Fibroblast of lung (primary cell): Measurements from ENCODE around the gene NAT8L. TPM values are rescaled to one million over a fixed set of nuclear protein-coding genes. Genes with fewer than 3 reads are reported as not detected.

Experiments
- DNase-seq, 2 donors: peaks; one replicate each; pipeline versions ENCODE4 v3.0.0 to v3.0.0-alpha.2; 2010; ENCODE audit warnings: low read depth in 2 of 2
- H2AFZ ChIP-seq: 2 replicates; pipeline ENCODE4 v1.5.1; 2012; ENCODE audit warnings: low read length, control low read depth, inconsistent platforms
- H3K27ac ChIP-seq: 2 replicates; pipeline ENCODE4 v1.5.1; 2011; ENCODE audit warnings: low read length, control low read depth; ENCODE audit not compliant: insufficient read depth
- H3K27me3 ChIP-seq: 2 replicates; pipeline ENCODE4 v1.5.1; 2011; ENCODE audit warnings: mild to moderate bottlenecking, low read length; ENCODE audit not compliant: control insufficient read depth, insufficient read depth
- H3K36me3 ChIP-seq: 2 replicates; pipeline ENCODE4 v1.5.1; 2011; ENCODE audit warnings: low read length; ENCODE audit not compliant: control insufficient read depth, insufficient read depth
- H3K4me1 ChIP-seq: 2 replicates; pipeline ENCODE4 v1.5.1; 2011; ENCODE audit warnings: low read length; ENCODE audit not compliant: control insufficient read depth, insufficient read depth; ENCODE audit errors: extremely low read depth
- H3K4me2 ChIP-seq: 2 replicates; pipeline ENCODE4 v1.5.1; 2011; ENCODE audit warnings: low read length, control low read depth; ENCODE audit not compliant: insufficient read depth; ENCODE audit errors: extremely low read depth
- H3K4me3 ChIP-seq, 4 experiments: fragments of 200-600 bp in 1 of 4; sonication (generic) in 1 of 4; replicated peaks in 1 of 4; 2 replicates each; pipeline ENCODE4 v1.5.1; 2011 to 2016; ENCODE audit warnings: low read length in 4 of 4, low read depth in 3 of 4, mild to moderate bottlenecking in 3 of 4, control low read depth in 2 of 4, inconsistent platforms in 1 of 4, mixed read lengths in 1 of 4; ENCODE audit not compliant: insufficient read depth in 1 of 4; ENCODE audit errors: control extremely low read depth in 1 of 4
- H3K79me2 ChIP-seq: 2 replicates; pipeline ENCODE4 v1.5.1; 2012; ENCODE audit warnings: mild to moderate bottlenecking, low read length, inconsistent platforms; ENCODE audit not compliant: control insufficient read depth, insufficient read depth
- H3K9ac ChIP-seq: 2 replicates; pipeline ENCODE4 v1.5.1; 2011; ENCODE audit warnings: mild to moderate bottlenecking, low read length, control low read depth; ENCODE audit not compliant: insufficient read depth
- H3K9me3 ChIP-seq: 2 replicates; pipeline ENCODE4 v1.5.1; 2012; ENCODE audit warnings: low read depth, low read length; ENCODE audit not compliant: control insufficient read depth, insufficient read depth
- H4K20me1 ChIP-seq: 2 replicates; pipeline ENCODE4 v1.5.1; 2011; ENCODE audit warnings: low read length; ENCODE audit not compliant: control insufficient read depth, insufficient read depth; ENCODE audit errors: extremely low read depth
- EZH2 ChIP-seq: IDR thresholded peaks from 2 replicates; pipeline ENCODE4 v1.5.1; 2012; ENCODE audit warnings: low read length, control low read depth, mild to moderate bottlenecking; ENCODE audit errors: missing control alignments
- polyA plus RNA-seq, 2 donors: library from polyadenylated mRNA; depleted of rRNA in 1 of 2; stranded (reverse) in 1 of 2; unstranded in 1 of 2; fragments of >200 nt; gene quantifications; 2 replicates each; pipeline ENCODE4 v1.2.1, GENCODE V29; 2011 to 2012; ENCODE audit warnings: missing spikeins in 1 of 2
- total RNA-seq: library from RNA; depleted of rRNA; stranded (reverse); fragments of >200 nt; gene quantifications from 2 replicates; pipeline ENCODE4 v1.2.1, GENCODE V29; 2014
- TF ChIP-seq, protein P1 (sequence below), 2 donors: IDR thresholded peaks in 1 of 2; conservative IDR thresholded peaks in 1 of 2; 1 replicate in 1 of 2; 2 replicates in 1 of 2; pipeline ENCODE4 v1.5.1; 2011 to 2012; ENCODE audit warnings: low read length in 2 of 2, control low read depth in 1 of 2, inconsistent platforms in 1 of 2, low read depth in 1 of 2, mild to moderate bottlenecking in 1 of 2

The NAT8L gene
- total and polyA plus RNA-seq, 2 donors (not counting 1 experiment from before 2014, with no cell fraction given): 0.01 to 0.17 TPM

DNA sequence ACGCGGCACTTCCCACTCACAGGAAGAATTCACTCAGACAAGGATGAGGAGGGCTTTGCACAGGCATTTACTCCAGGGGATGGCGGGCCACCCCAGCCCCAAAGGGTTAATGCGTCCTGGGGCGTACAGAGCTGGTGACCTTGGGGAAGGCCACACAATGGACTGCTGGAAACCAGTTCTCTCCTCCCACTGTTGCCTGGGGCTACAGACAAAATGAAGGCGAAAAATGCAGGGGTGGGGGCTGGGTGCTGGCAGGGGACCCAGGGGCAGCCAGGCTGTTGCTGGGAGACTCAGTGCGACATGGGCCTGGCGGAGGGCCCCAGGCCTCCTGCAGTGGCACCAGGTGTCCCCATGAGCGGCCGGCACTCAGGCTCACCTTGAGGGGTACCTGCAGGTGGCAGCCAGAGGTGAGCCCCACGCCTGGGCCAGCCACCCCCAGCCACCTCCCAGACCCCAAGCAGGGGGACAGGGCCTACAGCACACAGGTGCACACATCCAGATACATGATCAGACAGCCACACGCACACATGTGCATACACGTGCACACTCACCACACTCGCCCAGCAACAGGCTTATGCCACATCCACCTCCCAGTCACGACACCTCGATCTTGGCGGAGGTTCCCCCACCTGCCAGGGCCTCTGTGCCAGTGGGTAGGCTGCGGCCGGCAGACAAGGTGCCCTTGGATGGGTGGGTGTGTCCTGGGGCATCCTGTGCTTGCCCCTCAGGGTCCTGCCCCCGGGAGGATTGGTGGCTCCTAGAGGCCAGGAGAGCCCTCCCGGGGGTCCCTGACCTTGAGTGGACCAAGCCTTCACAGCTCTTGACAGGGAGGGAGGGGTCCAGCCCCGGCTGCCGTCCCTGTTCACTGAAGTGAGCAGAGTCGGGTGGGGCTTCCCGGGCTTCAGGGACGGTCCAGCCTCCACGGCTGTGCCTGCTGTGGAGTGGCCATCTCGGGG, 13.1 kb downstream of the NAT8L start:
- Histone ChIP-seq H2AFZ (no peak overlapping the region), H3K9ac (no peak overlapping the region), H4K20me1 (no peaks in the 10 kb centered on the region), H3K9me3 (no peaks in the 10 kb centered on the region), H3K4me3 (no peak overlapping the region), H3K36me3 (no peaks in the 10 kb centered on the region), H3K4me2 (no peak overlapping the region), H3K27me3 (no peaks in the 10 kb centered on the region), H3K4me1 (no peaks in the 10 kb centered on the region), H3K27ac (no peak overlapping the region), H3K79me2 (no peaks in the 10 kb centered on the region)
- DNase-seq: no peak
- no peak for TF ChIP-seq EZH2
- TF ChIP-seq, protein P1, sequence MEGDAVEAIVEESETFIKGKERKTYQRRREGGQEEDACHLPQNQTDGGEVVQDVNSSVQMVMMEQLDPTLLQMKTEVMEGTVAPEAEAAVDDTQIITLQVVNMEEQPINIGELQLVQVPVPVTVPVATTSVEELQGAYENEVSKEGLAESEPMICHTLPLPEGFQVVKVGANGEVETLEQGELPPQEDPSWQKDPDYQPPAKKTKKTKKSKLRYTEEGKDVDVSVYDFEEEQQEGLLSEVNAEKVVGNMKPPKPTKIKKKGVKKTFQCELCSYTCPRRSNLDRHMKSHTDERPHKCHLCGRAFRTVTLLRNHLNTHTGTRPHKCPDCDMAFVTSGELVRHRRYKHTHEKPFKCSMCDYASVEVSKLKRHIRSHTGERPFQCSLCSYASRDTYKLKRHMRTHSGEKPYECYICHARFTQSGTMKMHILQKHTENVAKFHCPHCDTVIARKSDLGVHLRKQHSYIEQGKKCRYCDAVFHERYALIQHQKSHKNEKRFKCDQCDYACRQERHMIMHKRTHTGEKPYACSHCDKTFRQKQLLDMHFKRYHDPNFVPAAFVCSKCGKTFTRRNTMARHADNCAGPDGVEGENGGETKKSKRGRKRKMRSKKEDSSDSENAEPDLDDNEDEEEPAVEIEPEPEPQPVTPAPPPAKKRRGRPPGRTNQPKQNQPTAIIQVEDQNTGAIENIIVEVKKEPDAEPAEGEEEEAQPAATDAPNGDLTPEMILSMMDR (conservative IDR thresholded peaks at IDR 0.05 in 1 of 2, IDR thresholded peaks at IDR 0.05 in 1 of 2; ENCODE audit: low read depth in 1 of 2, low read length in 2 of 2): no peak

DNA sequence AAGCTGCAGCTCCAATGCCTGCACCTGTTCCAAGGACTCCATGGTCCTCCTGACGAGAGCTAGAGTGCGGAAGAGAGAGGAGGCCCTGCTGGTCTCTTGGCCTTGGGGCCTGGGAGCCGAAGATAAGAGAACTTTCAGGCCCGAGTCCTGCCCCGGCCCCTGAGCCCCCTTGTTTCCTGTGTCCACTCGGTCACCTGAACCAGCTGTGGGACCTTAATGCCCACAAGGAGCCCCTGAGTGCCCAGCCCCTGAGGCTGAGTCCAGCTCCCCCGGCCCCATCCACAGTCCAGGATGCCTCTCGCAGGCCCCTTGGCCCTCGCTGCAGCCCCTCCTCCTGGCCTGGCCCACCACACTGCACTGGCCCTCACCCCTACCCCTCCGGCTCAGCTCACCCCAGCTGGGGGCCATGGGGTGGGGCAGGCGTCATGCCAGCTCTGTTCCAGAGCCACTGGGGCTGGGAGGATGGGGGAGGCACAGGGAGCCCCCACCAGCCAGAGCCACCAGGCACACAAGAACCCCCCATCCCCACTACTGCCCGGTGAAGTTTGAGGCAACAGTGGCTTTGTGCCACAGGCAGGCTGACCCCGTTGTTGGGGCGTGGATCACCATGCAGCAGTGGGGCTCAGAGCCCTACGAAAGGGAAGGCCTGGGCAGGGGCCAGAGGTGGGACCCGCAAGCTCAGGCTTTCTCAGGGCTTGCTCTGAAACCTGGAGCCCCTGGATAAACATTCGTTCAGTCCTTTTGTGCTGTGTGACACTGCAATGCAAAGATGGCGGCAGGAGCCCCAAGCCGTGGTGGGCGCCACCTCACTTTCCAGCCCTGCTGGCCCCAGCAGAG, 14.1 kb downstream of the NAT8L start:
- TF ChIP-seq, protein P1 (conservative IDR thresholded peaks at IDR 0.05 in 1 of 2, IDR thresholded peaks at IDR 0.05 in 1 of 2; ENCODE audit: low read depth in 1 of 2, low read length in 2 of 2): no peak
- no peak for TF ChIP-seq EZH2
- Histone ChIP-seq H3K4me1 (no peaks in the 10 kb centered on the region), H3K27ac (no peak overlapping the region), H3K9ac (no peak overlapping the region), H3K4me3 (no peak overlapping the region), H3K27me3 (no peaks in the 10 kb centered on the region), H4K20me1 (no peaks in the 10 kb centered on the region), H3K36me3 (no peaks in the 10 kb centered on the region), H3K9me3 (no peaks in the 10 kb centered on the region), H3K79me2 (no peaks in the 10 kb centered on the region), H3K4me2 (no peak overlapping the region), H2AFZ (no peak overlapping the region)
- DNase-seq: no peak
